SU-DHL-6 (cell line): ENCODE data around the gene NOM1.

Experiments
- EZH2phosphoT487 ChIP-seq: fragments of 200-600 bp; sonication (generic), shearing (Covaris generic); conservative IDR thresholded peaks from 2 replicates; pipeline ENCODE4 v1.6.1; 2018; ENCODE audit warnings: mild to moderate bottlenecking, antibody characterized with exemption, low read length, moderate library complexity, mixed read lengths
- TF ChIP-seq, protein P1 (sequence below): fragments of 200-600 bp; sonication (generic); IDR thresholded peaks from one replicate; pipeline ENCODE4 v1.5.1; 2017; ENCODE audit warnings: antibody characterized with exemption, mild to moderate bottlenecking, low read length, moderate library complexity; ENCODE audit not compliant: insufficient read depth, poor library complexity, severe bottlenecking

DNA sequence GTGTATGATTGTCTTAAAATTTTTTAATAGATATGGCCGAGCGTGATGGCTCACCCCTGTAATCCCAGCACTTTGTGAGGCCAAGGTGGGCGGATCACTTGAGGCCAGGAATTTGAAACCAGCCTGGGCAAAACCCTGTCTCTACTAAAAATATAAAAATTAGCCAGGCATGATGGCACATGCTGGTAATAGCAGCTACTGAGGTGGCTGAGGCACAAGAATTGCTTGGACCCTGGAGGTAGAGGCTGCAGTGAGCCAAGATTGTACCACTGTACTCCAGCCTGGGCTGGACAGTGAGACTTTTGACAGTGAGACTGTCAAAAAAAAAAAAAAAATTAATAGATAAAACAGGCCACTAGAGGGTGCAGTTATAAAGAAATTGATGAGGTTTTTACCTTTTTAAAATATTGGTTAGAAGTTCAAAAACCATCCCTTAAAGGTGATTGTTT lies 20.5 kb downstream of the NOM1 start:
- TF ChIP-seq, protein P1, sequence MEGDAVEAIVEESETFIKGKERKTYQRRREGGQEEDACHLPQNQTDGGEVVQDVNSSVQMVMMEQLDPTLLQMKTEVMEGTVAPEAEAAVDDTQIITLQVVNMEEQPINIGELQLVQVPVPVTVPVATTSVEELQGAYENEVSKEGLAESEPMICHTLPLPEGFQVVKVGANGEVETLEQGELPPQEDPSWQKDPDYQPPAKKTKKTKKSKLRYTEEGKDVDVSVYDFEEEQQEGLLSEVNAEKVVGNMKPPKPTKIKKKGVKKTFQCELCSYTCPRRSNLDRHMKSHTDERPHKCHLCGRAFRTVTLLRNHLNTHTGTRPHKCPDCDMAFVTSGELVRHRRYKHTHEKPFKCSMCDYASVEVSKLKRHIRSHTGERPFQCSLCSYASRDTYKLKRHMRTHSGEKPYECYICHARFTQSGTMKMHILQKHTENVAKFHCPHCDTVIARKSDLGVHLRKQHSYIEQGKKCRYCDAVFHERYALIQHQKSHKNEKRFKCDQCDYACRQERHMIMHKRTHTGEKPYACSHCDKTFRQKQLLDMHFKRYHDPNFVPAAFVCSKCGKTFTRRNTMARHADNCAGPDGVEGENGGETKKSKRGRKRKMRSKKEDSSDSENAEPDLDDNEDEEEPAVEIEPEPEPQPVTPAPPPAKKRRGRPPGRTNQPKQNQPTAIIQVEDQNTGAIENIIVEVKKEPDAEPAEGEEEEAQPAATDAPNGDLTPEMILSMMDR: peak; percentile 20
- no peak for TF ChIP-seq EZH2phosphoT487
